WTC11 (cell line): Measurements from ENCODE around the gene TPRKB.

Experiments
- CBFB ChIP-seq: sonication (generic); formaldehyde crosslinking; IDR thresholded peaks from 2 replicates; pipeline ENCODE4 v1.8.1; 2022; ENCODE audit warnings: mild to moderate bottlenecking, low read depth, missing genetic modification reagents
- ESRRA ChIP-seq: sonication (generic); formaldehyde crosslinking; IDR thresholded peaks from 2 replicates; pipeline ENCODE4 v1.8.1; 2022; ENCODE audit warnings: mild to moderate bottlenecking, missing genetic modification reagents, borderline replicate concordance
- JUN ChIP-seq: sonication (generic); formaldehyde crosslinking; IDR thresholded peaks from 2 replicates; pipeline ENCODE4 v1.8.0; 2023; ENCODE audit warnings: mild to moderate bottlenecking, missing genetic modification reagents
- SP1 ChIP-seq: sonication (generic); formaldehyde crosslinking; conservative IDR thresholded peaks from 2 replicates; pipeline ENCODE4 v1.8.1; 2022; ENCODE audit warnings: missing genetic modification reagents
- ZNF121 ChIP-seq: sonication (generic); formaldehyde crosslinking; IDR thresholded peaks from 2 replicates; pipeline ENCODE4 v1.8.0; 2023; ENCODE audit warnings: missing genetic modification reagents
- TF ChIP-seq, protein P1 (sequence below): fragments of 200-600 bp; IDR thresholded peaks from 2 replicates; pipeline ENCODE4 v1.8.0; 2022; ENCODE audit warnings: antibody characterized with exemption
- TF ChIP-seq, protein P2 (sequence below): sonication (generic); formaldehyde crosslinking; IDR thresholded peaks from 2 replicates; pipeline ENCODE4 v1.8.1; 2023; ENCODE audit warnings: mild to moderate bottlenecking, missing genetic modification reagents, borderline replicate concordance
- TF ChIP-seq, protein P3 (sequence below): sonication (generic); formaldehyde crosslinking; IDR thresholded peaks from 2 replicates; pipeline ENCODE4 v1.8.1; 2023; ENCODE audit warnings: mild to moderate bottlenecking, missing genetic modification reagents
- TF ChIP-seq, protein P4 (sequence below): sonication (generic); formaldehyde crosslinking; IDR thresholded peaks from 2 replicates; pipeline ENCODE4 v1.8.1; 2022; ENCODE audit warnings: low read depth, missing genetic modification reagents, borderline replicate concordance
- TF ChIP-seq, protein P5 (sequence below): sonication (generic); formaldehyde crosslinking; IDR thresholded peaks from 2 replicates; pipeline ENCODE4 v1.8.1; 2022; ENCODE audit warnings: low read depth, mild to moderate bottlenecking, moderate library complexity, missing genetic modification reagents, borderline replicate concordance

DNA sequence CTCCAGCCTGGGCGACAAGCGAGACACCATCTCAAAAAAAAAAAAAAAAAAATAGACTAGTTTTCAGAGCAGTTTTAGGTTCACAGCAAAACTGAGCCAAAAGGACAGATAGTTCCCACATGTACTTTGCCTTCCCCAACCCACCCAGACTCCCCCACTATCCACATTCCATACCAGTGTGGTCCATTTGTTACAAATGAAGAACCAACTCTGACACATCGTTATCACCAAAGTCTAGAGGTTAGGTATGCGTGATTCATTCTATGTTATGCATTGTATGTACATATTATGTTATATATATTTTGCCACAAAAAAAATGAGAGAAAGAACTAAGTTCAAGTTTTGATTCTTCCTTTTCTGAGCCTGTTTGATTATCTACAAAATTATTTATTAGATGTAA lies 39.2 kb upstream of the TPRKB start:
- TF ChIP-seq CBFB (CRISPR knock-in tag) (no peak), SP1 (CRISPR knock-in tag) (no peak), ZNF121 (CRISPR knock-in tag) (no peak), ESRRA (CRISPR knock-in tag) (no peak), JUN (CRISPR knock-in tag) (no peak)
- TF ChIP-seq, protein P1, sequence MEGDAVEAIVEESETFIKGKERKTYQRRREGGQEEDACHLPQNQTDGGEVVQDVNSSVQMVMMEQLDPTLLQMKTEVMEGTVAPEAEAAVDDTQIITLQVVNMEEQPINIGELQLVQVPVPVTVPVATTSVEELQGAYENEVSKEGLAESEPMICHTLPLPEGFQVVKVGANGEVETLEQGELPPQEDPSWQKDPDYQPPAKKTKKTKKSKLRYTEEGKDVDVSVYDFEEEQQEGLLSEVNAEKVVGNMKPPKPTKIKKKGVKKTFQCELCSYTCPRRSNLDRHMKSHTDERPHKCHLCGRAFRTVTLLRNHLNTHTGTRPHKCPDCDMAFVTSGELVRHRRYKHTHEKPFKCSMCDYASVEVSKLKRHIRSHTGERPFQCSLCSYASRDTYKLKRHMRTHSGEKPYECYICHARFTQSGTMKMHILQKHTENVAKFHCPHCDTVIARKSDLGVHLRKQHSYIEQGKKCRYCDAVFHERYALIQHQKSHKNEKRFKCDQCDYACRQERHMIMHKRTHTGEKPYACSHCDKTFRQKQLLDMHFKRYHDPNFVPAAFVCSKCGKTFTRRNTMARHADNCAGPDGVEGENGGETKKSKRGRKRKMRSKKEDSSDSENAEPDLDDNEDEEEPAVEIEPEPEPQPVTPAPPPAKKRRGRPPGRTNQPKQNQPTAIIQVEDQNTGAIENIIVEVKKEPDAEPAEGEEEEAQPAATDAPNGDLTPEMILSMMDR = no peak
- TF ChIP-seq, protein P2, sequence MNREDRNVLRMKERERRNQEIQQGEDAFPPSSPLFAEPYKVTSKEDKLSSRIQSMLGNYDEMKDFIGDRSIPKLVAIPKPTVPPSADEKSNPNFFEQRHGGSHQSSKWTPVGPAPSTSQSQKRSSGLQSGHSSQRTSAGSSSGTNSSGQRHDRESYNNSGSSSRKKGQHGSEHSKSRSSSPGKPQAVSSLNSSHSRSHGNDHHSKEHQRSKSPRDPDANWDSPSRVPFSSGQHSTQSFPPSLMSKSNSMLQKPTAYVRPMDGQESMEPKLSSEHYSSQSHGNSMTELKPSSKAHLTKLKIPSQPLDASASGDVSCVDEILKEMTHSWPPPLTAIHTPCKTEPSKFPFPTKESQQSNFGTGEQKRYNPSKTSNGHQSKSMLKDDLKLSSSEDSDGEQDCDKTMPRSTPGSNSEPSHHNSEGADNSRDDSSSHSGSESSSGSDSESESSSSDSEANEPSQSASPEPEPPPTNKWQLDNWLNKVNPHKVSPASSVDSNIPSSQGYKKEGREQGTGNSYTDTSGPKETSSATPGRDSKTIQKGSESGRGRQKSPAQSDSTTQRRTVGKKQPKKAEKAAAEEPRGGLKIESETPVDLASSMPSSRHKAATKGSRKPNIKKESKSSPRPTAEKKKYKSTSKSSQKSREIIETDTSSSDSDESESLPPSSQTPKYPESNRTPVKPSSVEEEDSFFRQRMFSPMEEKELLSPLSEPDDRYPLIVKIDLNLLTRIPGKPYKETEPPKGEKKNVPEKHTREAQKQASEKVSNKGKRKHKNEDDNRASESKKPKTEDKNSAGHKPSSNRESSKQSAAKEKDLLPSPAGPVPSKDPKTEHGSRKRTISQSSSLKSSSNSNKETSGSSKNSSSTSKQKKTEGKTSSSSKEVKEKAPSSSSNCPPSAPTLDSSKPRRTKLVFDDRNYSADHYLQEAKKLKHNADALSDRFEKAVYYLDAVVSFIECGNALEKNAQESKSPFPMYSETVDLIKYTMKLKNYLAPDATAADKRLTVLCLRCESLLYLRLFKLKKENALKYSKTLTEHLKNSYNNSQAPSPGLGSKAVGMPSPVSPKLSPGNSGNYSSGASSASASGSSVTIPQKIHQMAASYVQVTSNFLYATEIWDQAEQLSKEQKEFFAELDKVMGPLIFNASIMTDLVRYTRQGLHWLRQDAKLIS = no peak
- TF ChIP-seq, protein P3, sequence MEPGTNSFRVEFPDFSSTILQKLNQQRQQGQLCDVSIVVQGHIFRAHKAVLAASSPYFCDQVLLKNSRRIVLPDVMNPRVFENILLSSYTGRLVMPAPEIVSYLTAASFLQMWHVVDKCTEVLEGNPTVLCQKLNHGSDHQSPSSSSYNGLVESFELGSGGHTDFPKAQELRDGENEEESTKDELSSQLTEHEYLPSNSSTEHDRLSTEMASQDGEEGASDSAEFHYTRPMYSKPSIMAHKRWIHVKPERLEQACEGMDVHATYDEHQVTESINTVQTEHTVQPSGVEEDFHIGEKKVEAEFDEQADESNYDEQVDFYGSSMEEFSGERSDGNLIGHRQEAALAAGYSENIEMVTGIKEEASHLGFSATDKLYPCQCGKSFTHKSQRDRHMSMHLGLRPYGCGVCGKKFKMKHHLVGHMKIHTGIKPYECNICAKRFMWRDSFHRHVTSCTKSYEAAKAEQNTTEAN = no peak
- TF ChIP-seq, protein P4, sequence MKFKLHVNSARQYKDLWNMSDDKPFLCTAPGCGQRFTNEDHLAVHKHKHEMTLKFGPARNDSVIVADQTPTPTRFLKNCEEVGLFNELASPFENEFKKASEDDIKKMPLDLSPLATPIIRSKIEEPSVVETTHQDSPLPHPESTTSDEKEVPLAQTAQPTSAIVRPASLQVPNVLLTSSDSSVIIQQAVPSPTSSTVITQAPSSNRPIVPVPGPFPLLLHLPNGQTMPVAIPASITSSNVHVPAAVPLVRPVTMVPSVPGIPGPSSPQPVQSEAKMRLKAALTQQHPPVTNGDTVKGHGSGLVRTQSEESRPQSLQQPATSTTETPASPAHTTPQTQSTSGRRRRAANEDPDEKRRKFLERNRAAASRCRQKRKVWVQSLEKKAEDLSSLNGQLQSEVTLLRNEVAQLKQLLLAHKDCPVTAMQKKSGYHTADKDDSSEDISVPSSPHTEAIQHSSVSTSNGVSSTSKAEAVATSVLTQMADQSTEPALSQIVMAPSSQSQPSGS (CRISPR knock-in tag) = no peak
- TF ChIP-seq, protein P5, sequence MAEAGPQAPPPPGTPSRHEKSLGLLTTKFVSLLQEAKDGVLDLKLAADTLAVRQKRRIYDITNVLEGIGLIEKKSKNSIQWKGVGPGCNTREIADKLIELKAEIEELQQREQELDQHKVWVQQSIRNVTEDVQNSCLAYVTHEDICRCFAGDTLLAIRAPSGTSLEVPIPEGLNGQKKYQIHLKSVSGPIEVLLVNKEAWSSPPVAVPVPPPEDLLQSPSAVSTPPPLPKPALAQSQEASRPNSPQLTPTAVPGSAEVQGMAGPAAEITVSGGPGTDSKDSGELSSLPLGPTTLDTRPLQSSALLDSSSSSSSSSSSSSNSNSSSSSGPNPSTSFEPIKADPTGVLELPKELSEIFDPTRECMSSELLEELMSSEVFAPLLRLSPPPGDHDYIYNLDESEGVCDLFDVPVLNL = no peak
